ENCODE measurements around the gene CNTN5.
"Not testable (repeated sequence)": the region's sequence is repeated elsewhere in the genome, so short reads cannot be mapped to it uniquely, and the experiment has no call there.

The CNTN5 gene

GRCh38 chr11:99275521-99275920 is 254.8 kb downstream of the CNTN5 start:
- Mint-ChIP-seq H3K9me3 (peaks cover 17% of the 10 kb centered on the region), H3K4me1 (ENCODE audit: low read depth) (no peaks in the 10 kb centered on the region), H3K27me3 (no peaks in the 10 kb centered on the region), H3K4me3 (no peak overlapping the region), H3K36me3 (ENCODE audit: low read depth) (no peaks in the 10 kb centered on the region), H3K27ac (no peak overlapping the region)
- DNase-seq = no peak

GRCh38 chr11:99277281-99277680 is 256.5 kb downstream of the CNTN5 start:
- DNase-seq = no peak
- Mint-ChIP-seq H3K27me3 (no peaks in the 10 kb centered on the region), H3K36me3 (ENCODE audit: low read depth) (no peaks in the 10 kb centered on the region), H3K9me3 (peaks cover 20% of the 10 kb centered on the region), H3K27ac (no peak overlapping the region), H3K4me1 (ENCODE audit: low read depth) (no peaks in the 10 kb centered on the region), H3K4me3 (no peak overlapping the region)

- no peaks in the 10 kb centered on the region for H3K4me1 Mint-ChIP-seq (ENCODE audit: low read depth)
- no peak for DNase-seq
- peaks cover 22% of the 10 kb centered on the region for H3K9me3 Mint-ChIP-seq
- no peak overlapping the region for H3K4me3 Mint-ChIP-seq
- H3K27ac Mint-ChIP-seq = no peak overlapping the region
- H3K36me3 Mint-ChIP-seq (ENCODE audit: low read depth) = no peaks in the 10 kb centered on the region
- H3K27me3 Mint-ChIP-seq = no peaks in the 10 kb centered on the region
Measured at GRCh38 chr11:99279266-99279665, 258.5 kb downstream of the CNTN5 start.

DNA sequence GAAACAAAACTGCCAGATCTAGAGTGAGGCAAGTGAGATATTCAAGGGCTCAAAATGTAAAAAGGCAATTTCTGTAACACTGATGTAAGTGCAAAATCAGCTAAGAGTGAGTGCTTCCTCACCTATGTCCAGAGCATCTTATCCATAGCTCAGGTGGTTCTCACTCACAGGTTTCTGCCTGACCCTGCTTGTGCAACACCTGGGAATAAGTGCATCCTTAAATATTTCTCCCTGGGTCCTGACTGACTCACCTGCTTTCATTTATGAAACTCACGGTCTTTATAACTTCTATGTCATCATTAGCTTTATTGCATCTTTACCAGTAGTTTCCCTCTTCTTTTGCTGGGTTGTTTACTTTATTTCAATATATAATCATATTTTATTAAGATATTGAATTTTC is 260.6 kb downstream of the CNTN5 start:
- Mint-ChIP-seq H3K27me3 (no peaks in the 10 kb centered on the region), H3K4me3 (no peak overlapping the region), H3K4me1 (ENCODE audit: low read depth) (no peaks in the 10 kb centered on the region), H3K36me3 (ENCODE audit: low read depth) (no peaks in the 10 kb centered on the region), H3K27ac (no peak overlapping the region), H3K9me3 (peaks cover 18% of the 10 kb centered on the region)
- no peak for DNase-seq

DNA sequence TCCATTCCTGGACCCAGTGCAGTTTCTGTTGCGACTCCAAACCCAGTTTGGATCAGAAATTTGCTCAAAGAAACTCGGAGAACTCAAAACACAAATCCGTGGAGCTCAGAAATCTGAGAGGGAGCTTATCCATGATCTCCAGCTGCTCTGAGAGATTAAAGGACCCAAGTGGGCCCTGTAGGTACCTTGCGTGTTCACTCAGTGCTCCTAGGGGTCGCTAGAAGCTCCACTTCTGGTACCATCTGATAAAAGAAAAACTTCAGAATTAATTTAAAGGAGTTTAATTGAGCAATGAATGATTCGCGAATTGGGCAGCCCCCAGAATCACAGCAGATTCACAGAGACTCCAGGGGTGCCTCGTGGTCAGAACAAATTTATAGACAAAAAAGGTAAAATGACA is 277.2 kb downstream of the CNTN5 start:
- peaks cover 14% of the 10 kb centered on the region for H3K9me3 Mint-ChIP-seq
- not testable (repeated sequence) for H3K36me3 Mint-ChIP-seq (ENCODE audit: low read depth); H3K27me3 Mint-ChIP-seq; H3K27ac Mint-ChIP-seq; H3K4me1 Mint-ChIP-seq (ENCODE audit: low read depth); H3K4me3 Mint-ChIP-seq; DNase-seq

DNA sequence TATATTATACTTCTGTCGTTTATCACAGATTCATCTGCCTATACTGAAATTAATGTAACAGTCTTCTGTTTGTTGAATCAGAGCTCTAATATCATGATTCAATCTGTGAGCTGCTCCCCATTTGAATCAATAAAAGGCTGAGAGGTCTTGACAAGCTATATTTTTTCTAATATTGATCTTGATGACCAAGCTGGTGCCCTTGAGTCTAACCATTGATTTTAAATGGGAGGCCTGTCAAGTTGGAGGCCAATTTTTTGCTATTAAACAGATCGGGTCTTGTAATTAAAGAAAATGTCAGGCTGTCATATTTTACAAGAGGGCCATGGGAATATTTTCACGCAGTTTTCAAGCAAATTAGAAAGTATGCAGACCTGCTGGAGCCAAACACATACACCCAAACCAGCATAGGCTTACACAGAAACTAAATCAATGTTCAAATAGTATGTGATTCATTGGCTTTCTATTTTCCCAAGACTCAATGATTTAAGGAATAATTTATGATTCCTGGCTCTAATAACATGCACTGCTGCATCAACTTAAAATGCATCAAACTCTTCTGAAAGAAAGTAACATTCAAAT is 286.9 kb downstream of the CNTN5 start:
- H3K4me3 Mint-ChIP-seq = no peak overlapping the region
- no peaks in the 10 kb centered on the region for H3K36me3 Mint-ChIP-seq (ENCODE audit: low read depth)
- no peaks in the 10 kb centered on the region for H3K4me1 Mint-ChIP-seq (ENCODE audit: low read depth)
- H3K27me3 Mint-ChIP-seq = no peaks in the 10 kb centered on the region
- H3K9me3 Mint-ChIP-seq = peaks cover 8% of the 10 kb centered on the region
- no peak overlapping the region for H3K27ac Mint-ChIP-seq
- DNase-seq = no peak

DNA sequence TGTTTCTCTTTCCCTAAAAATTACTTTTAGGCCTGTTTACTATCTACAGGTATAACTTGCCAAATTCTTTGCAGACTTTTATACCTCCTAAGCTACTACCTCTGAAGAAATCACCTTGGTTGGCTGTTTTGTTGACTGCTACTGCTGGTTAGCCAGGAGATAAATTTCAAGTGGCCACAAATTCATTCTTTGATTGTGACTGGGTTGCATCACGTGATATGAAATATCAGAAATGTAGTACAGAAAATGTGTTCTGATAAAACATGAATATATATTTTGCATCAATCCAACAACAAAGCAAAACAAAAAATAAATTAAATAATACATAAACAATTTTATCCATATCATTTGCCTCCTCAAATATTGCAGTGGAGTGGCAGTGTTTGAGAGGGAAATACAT is 291.1 kb downstream of the CNTN5 start:
- Mint-ChIP-seq H3K9me3 (peaks cover 7% of the 10 kb centered on the region), H3K27ac (no peak overlapping the region), H3K4me1 (ENCODE audit: low read depth) (no peaks in the 10 kb centered on the region), H3K27me3 (no peaks in the 10 kb centered on the region), H3K36me3 (ENCODE audit: low read depth) (no peaks in the 10 kb centered on the region), H3K4me3 (no peak overlapping the region)
- no peak for DNase-seq

- H3K9me3 Mint-ChIP-seq = peaks cover 25% of the 10 kb centered on the region
- H3K27ac Mint-ChIP-seq = no peak overlapping the region
- H3K4me1 Mint-ChIP-seq (ENCODE audit: low read depth) = no peaks in the 10 kb centered on the region
- H3K27me3 Mint-ChIP-seq = no peaks in the 10 kb centered on the region
- no peak for DNase-seq
- no peak overlapping the region for H3K4me3 Mint-ChIP-seq
- H3K36me3 Mint-ChIP-seq (ENCODE audit: low read depth) = no peaks in the 10 kb centered on the region
Measured at GRCh38 chr11:99316776-99317520, 296.2 kb downstream of the CNTN5 start.

GRCh38 chr11:99320769-99321290 is 300.1 kb downstream of the CNTN5 start:
- DNase-seq = no peak
- no peaks in the 10 kb centered on the region for H3K36me3 Mint-ChIP-seq (ENCODE audit: low read depth)
- H3K4me1 Mint-ChIP-seq (ENCODE audit: low read depth) = no peaks in the 10 kb centered on the region
- no peaks in the 10 kb centered on the region for H3K27me3 Mint-ChIP-seq
- no peak overlapping the region for H3K27ac Mint-ChIP-seq
- H3K9me3 Mint-ChIP-seq = peaks cover 24% of the 10 kb centered on the region
- H3K4me3 Mint-ChIP-seq = no peak overlapping the region

DNA sequence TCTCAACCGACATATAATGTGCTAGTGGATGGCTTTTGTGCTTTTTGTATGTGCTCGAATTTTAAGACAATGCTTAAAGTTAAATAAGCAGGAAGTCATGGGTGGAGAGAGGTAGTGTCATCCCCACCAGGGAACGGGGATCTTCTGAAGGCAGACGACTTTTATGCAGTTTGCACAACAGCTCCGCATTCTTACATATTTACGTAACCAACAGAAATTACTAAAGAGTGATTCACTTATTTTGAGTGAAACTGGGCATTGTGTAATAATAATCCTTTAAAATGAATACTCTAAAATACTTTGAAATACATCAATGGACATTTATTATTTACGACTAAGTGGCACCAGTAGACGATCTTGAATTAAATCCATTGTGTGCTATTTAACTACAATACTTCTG is 305.1 kb downstream of the CNTN5 start:
- H3K27ac Mint-ChIP-seq = no peak overlapping the region
- no peak for DNase-seq

DNA sequence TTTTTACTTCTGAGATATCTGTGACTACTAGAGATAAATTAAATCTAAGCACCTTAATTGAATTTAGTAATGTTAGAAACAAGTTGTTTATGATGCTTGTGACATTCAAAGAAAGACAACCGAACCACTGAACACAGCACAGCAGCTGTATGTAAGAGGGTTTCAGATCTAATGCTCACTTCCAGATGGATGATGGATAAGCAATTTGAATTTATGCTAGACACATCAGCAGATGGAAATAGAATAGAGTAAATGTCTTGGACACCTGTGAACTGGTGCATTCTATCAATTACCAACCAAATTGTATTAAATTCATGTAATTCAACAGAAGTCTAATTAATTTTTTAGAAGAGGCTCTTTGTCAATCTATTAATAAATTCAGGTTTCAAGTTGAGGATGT is 306.3 kb downstream of the CNTN5 start:
- H3K9me3 Mint-ChIP-seq = peaks cover 13% of the 10 kb centered on the region
- no peaks in the 10 kb centered on the region for H3K36me3 Mint-ChIP-seq (ENCODE audit: low read depth)
- no peaks in the 10 kb centered on the region for H3K4me1 Mint-ChIP-seq (ENCODE audit: low read depth)
- H3K4me3 Mint-ChIP-seq = no peak overlapping the region
- H3K27ac Mint-ChIP-seq = no peak overlapping the region
- DNase-seq = no peak
- no peaks in the 10 kb centered on the region for H3K27me3 Mint-ChIP-seq

More for the DNA sequence above, 305.1 kb downstream of the CNTN5 start:
- Mint-ChIP-seq H3K4me3 (no peak overlapping the region), H3K27me3 (no peaks in the 10 kb centered on the region), H3K9me3 (peaks cover 17% of the 10 kb centered on the region), H3K36me3 (ENCODE audit: low read depth) (no peaks in the 10 kb centered on the region), H3K4me1 (ENCODE audit: low read depth) (no peaks in the 10 kb centered on the region)

GRCh38 chr11:99327527-99327926 is 306.8 kb downstream of the CNTN5 start:
- no peak for DNase-seq
- H3K4me1 Mint-ChIP-seq (ENCODE audit: low read depth) = no peaks in the 10 kb centered on the region
- H3K4me3 Mint-ChIP-seq = no peak overlapping the region
- no peak overlapping the region for H3K27ac Mint-ChIP-seq
- H3K9me3 Mint-ChIP-seq = peaks cover 12% of the 10 kb centered on the region
- H3K27me3 Mint-ChIP-seq = no peaks in the 10 kb centered on the region
- H3K36me3 Mint-ChIP-seq (ENCODE audit: low read depth) = no peaks in the 10 kb centered on the region

- H3K27me3 Mint-ChIP-seq = no peaks in the 10 kb centered on the region
- DNase-seq = no peak
- no peak overlapping the region for H3K4me3 Mint-ChIP-seq
- no peaks in the 10 kb centered on the region for H3K4me1 Mint-ChIP-seq (ENCODE audit: low read depth)
- peaks cover 9% of the 10 kb centered on the region for H3K9me3 Mint-ChIP-seq
- no peaks in the 10 kb centered on the region for H3K36me3 Mint-ChIP-seq (ENCODE audit: low read depth)
- no peak overlapping the region for H3K27ac Mint-ChIP-seq
Measured at GRCh38 chr11:99333621-99334020, 312.9 kb downstream of the CNTN5 start.

DNA sequence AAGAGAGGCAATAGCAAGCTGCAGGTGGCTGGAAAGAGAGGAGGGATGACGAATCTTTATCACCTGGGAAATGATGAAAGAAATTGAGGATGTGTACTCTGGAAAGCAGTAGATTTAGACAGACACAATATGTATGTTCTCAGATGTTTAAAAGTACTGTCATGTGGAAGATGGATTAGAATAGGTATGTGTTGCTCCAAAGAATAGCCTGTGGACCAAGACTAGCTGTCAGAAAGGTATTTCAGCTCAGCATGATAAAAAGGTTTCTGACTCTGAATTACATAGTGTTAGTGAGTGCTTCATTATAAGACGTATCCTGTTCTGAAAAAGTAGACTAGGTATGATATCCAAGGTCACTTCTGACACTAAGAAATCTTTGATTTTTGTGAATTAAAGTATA is 322.4 kb downstream of the CNTN5 start:
- Mint-ChIP-seq H3K36me3 (ENCODE audit: low read depth) (no peaks in the 10 kb centered on the region), H3K27me3 (no peaks in the 10 kb centered on the region), H3K4me3 (no peak overlapping the region), H3K9me3 (peaks cover 6% of the 10 kb centered on the region), H3K4me1 (ENCODE audit: low read depth) (no peaks in the 10 kb centered on the region), H3K27ac (no peak overlapping the region)
- no peak for DNase-seq

- no peak for DNase-seq
- Mint-ChIP-seq H3K36me3 (ENCODE audit: low read depth) (no peaks in the 10 kb centered on the region), H3K4me1 (ENCODE audit: low read depth) (no peaks in the 10 kb centered on the region), H3K27me3 (no peaks in the 10 kb centered on the region), H3K4me3 (no peak overlapping the region), H3K27ac (no peak overlapping the region), H3K9me3 (peaks cover 7% of the 10 kb centered on the region)
Measured at GRCh38 chr11:99349151-99349673, 328.5 kb downstream of the CNTN5 start.
